HG03097 (cell line): Measurements from ENCODE around the gene SPESP1.

ENCODE experiments used
- ATAC-seq: cut with Tn5 transposase; IDR thresholded peaks from one replicate; pipeline ENCODE4 v1.9.1; 2021; ENCODE audit not compliant: unreplicated experiment, low FRiP score

SPESP1 gene

GRCh38 chr15:68930268-68931022 is at the start of gene SPESP1:
Gene SPESP1 (plus strand): TSS chr15:68930525. CDS start chr15:68930654, 129 bp downstream.
- ATAC-seq, result no peak

GRCh38 chr15:68885070-68885469 is 45.3 kb upstream of the SPESP1 start:
- no peak for ATAC-seq

GRCh38 chr15:68887120-68887519 is 43.2 kb upstream of the SPESP1 start:
- no peak for ATAC-seq

GRCh38 chr15:68887819-68888218 is 42.5 kb upstream of the SPESP1 start:
- ATAC-seq, result no peak

- no peak for ATAC-seq
Measured at GRCh38 chr15:68888419-68888818, 41.9 kb upstream of the SPESP1 start.

- ATAC-seq, result no peak
Measured at GRCh38 chr15:68894208-68894607, 36.1 kb upstream of the SPESP1 start.

GRCh38 chr15:68896178-68896577 is 34.1 kb upstream of the SPESP1 start:
- ATAC-seq, result no peak

GRCh38 chr15:68897016-68897415 is 33.3 kb upstream of the SPESP1 start:
- no peak for ATAC-seq

GRCh38 chr15:68900027-68900426 is 30.3 kb upstream of the SPESP1 start:
- no peak for ATAC-seq

GRCh38 chr15:68907396-68907923 is 22.9 kb upstream of the SPESP1 start:
- no peak for ATAC-seq

GRCh38 chr15:68909601-68910100 is 20.7 kb upstream of the SPESP1 start:
- no peak for ATAC-seq

- no peak for ATAC-seq
Measured at GRCh38 chr15:68910341-68910740, 20.0 kb upstream of the SPESP1 start.

- no peak for ATAC-seq
Measured at GRCh38 chr15:68910816-68911215, 19.5 kb upstream of the SPESP1 start.

GRCh38 chr15:68921926-68922325 is 8.4 kb upstream of the SPESP1 start:
- ATAC-seq, result no peak

- ATAC-seq, result no peak
Measured at GRCh38 chr15:68924866-68925560, 5.3 kb upstream of the SPESP1 start.

GRCh38 chr15:68933001-68933400 is 2.7 kb downstream of the SPESP1 start:
- ATAC-seq, result no peak

- no peak for ATAC-seq
Measured at GRCh38 chr15:68934341-68934740, 4.0 kb downstream of the SPESP1 start.

GRCh38 chr15:68935400-68935937 is 5.1 kb downstream of the SPESP1 start:
- ATAC-seq, result no peak

- ATAC-seq, result no peak
Measured at GRCh38 chr15:68939501-68939900, 9.2 kb downstream of the SPESP1 start.

- no peak for ATAC-seq
Measured at GRCh38 chr15:68951813-68952212, 21.5 kb downstream of the SPESP1 start.

- ATAC-seq, result no peak
Measured at GRCh38 chr15:68957696-68958095, 27.4 kb downstream of the SPESP1 start.
